ENCODE measurements around the gene NCKAP5.

Gene NCKAP5

GRCh38 chr2:133292259-133292658 is 276.0 kb downstream of the NCKAP5 start:
- in situ Hi-C loops (cut with HindIII; ENCODE audit: low pct_unique_long_range_greater_than_20kb, low sequenced_read_pairs): no loop called here
- no peak for TF ChIP-seq JUND (IDR thresholded peaks at IDR 0.05; ENCODE audit: low read depth)
- no peak for DNase-seq (ENCODE audit: low read depth in 1 of 2, low spot score in 1 of 2)

GRCh38 chr2:133287709-133288108 is 280.6 kb downstream of the NCKAP5 start:
- no peak for TF ChIP-seq JUND (IDR thresholded peaks at IDR 0.05; ENCODE audit: low read depth)
- DNase-seq (ENCODE audit: low read depth in 1 of 2, low spot score in 1 of 2): no peak

GRCh38 chr2:133286326-133286922 is 281.8 kb downstream of the NCKAP5 start:
- no peak for TF ChIP-seq JUND (IDR thresholded peaks at IDR 0.05; ENCODE audit: low read depth)
- DNase-seq (ENCODE audit: low read depth in 1 of 2, low spot score in 1 of 2): peak in 1 of 2 experiments; percentile 14
- in situ Hi-C loops (cut with HindIII; ENCODE audit: low pct_unique_long_range_greater_than_20kb, low sequenced_read_pairs): no loop called here

More at GRCh38 chr2:133287709-133288108, 280.6 kb downstream of the NCKAP5 start:
- in situ Hi-C loops (cut with HindIII; ENCODE audit: low pct_unique_long_range_greater_than_20kb, low sequenced_read_pairs): no loop called here

GRCh38 chr2:133273031-133273430 is 295.2 kb downstream of the NCKAP5 start:
- in situ Hi-C loops (cut with HindIII; ENCODE audit: low pct_unique_long_range_greater_than_20kb, low sequenced_read_pairs): no loop called here
- no peak for TF ChIP-seq JUND (IDR thresholded peaks at IDR 0.05; ENCODE audit: low read depth)
- no peak for DNase-seq (ENCODE audit: low read depth in 1 of 2, low spot score in 1 of 2)

GRCh38 chr2:133271105-133271504 is 297.2 kb downstream of the NCKAP5 start:
- TF ChIP-seq JUND (IDR thresholded peaks at IDR 0.05; ENCODE audit: low read depth): no peak
- peak in 1 of 2 experiments; percentile 52 for DNase-seq (ENCODE audit: low read depth in 1 of 2, low spot score in 1 of 2)
- in situ Hi-C loops (cut with HindIII; ENCODE audit: low pct_unique_long_range_greater_than_20kb, low sequenced_read_pairs): no loop called here

GRCh38 chr2:133270550-133270949 is 297.7 kb downstream of the NCKAP5 start:
- in situ Hi-C loops (cut with HindIII; ENCODE audit: low pct_unique_long_range_greater_than_20kb, low sequenced_read_pairs): no loop called here
- no peak for TF ChIP-seq JUND (IDR thresholded peaks at IDR 0.05; ENCODE audit: low read depth)
- no peak for DNase-seq (ENCODE audit: low read depth in 1 of 2, low spot score in 1 of 2)

- DNase-seq (ENCODE audit: low read depth in 1 of 2, low spot score in 1 of 2): no peak
- in situ Hi-C loops (cut with HindIII; ENCODE audit: low pct_unique_long_range_greater_than_20kb, low sequenced_read_pairs): no loop called here
- TF ChIP-seq JUND (IDR thresholded peaks at IDR 0.05; ENCODE audit: low read depth): no peak
These were observed 301.2 kb downstream of the NCKAP5 start for GRCh38 chr2:133266926-133267590.

GRCh38 chr2:133266041-133266925 is 302.0 kb downstream of the NCKAP5 start:
- in situ Hi-C loops (cut with HindIII; ENCODE audit: low pct_unique_long_range_greater_than_20kb, low sequenced_read_pairs): no loop called here
- TF ChIP-seq JUND (IDR thresholded peaks at IDR 0.05; ENCODE audit: low read depth): no peak
- peak in 1 of 2 experiments; percentile 18 for DNase-seq (ENCODE audit: low read depth in 1 of 2, low spot score in 1 of 2)

GRCh38 chr2:133265432-133265949 is 302.8 kb downstream of the NCKAP5 start:
- in situ Hi-C loops (cut with HindIII; ENCODE audit: low pct_unique_long_range_greater_than_20kb, low sequenced_read_pairs): no loop called here
- no peak for TF ChIP-seq JUND (IDR thresholded peaks at IDR 0.05; ENCODE audit: low read depth)
- no peak for DNase-seq (ENCODE audit: low read depth in 1 of 2, low spot score in 1 of 2)

- TF ChIP-seq JUND (IDR thresholded peaks at IDR 0.05; ENCODE audit: low read depth): no peak
- no peak for DNase-seq (ENCODE audit: low read depth in 1 of 2, low spot score in 1 of 2)
- in situ Hi-C loops (cut with HindIII; ENCODE audit: low pct_unique_long_range_greater_than_20kb, low sequenced_read_pairs): no loop called here
These were observed 303.3 kb downstream of the NCKAP5 start for GRCh38 chr2:133264989-133265401.

GRCh38 chr2:133262893-133263292 is 305.4 kb downstream of the NCKAP5 start:
- TF ChIP-seq JUND (IDR thresholded peaks at IDR 0.05; ENCODE audit: low read depth): no peak
- in situ Hi-C loops (cut with HindIII; ENCODE audit: low pct_unique_long_range_greater_than_20kb, low sequenced_read_pairs): no loop called here
- peak in 1 of 2 experiments; percentile 60 for DNase-seq (ENCODE audit: low read depth in 1 of 2, low spot score in 1 of 2)

GRCh38 chr2:133255360-133255759 is 312.9 kb downstream of the NCKAP5 start:
- DNase-seq (ENCODE audit: low read depth in 1 of 2, low spot score in 1 of 2): no peak
- TF ChIP-seq JUND (IDR thresholded peaks at IDR 0.05; ENCODE audit: low read depth): no peak
- in situ Hi-C loops (cut with HindIII; ENCODE audit: low pct_unique_long_range_greater_than_20kb, low sequenced_read_pairs): no loop called here
